H9 (cell line): Measurements from ENCODE around the gene DNM2. TPM values are rescaled to one million over a fixed set of nuclear protein-coding genes. Genes with fewer than 3 reads are reported as not detected.

Experiments
- DNase-seq: peaks from one replicate; pipeline ENCODE4 v3.0.0-alpha.2; 2017
- H2AFZ ChIP-seq: one replicate; pipeline ENCODE4 v1.6.1; 2013; ENCODE audit warnings: mild to moderate bottlenecking, low read length, control low read depth, moderate library complexity
- H2AK5ac ChIP-seq: 2 replicates; pipeline ENCODE4 v1.6.1; 2013; ENCODE audit warnings: low read length, control low read depth, mixed read lengths; ENCODE audit not compliant: insufficient read length
- H2BK120ac ChIP-seq: one replicate; pipeline ENCODE4 v1.6.1; 2013; ENCODE audit warnings: low read depth, mild to moderate bottlenecking, low read length, control low read depth, inconsistent platforms; ENCODE audit not compliant: poor library complexity, severe bottlenecking
- H2BK12ac ChIP-seq: 2 replicates; pipeline ENCODE4 v1.6.1; 2013; ENCODE audit warnings: low read length, control low read depth, mixed read lengths, low read depth; ENCODE audit not compliant: insufficient read length
- H2BK15ac ChIP-seq: 2 replicates; pipeline ENCODE4 v1.6.1; 2013; ENCODE audit warnings: low read depth, low read length, control low read depth
- H2BK20ac ChIP-seq: one replicate; pipeline ENCODE4 v1.6.1; 2013; ENCODE audit warnings: low read depth, mild to moderate bottlenecking, low read length, control low read depth, inconsistent platforms; ENCODE audit not compliant: poor library complexity, severe bottlenecking
- H2BK5ac ChIP-seq: 2 replicates; pipeline ENCODE4 v1.6.1; 2013; ENCODE audit warnings: low read length, control low read depth, mixed read lengths; ENCODE audit not compliant: insufficient read length
- H3K14ac ChIP-seq: 2 replicates; pipeline ENCODE4 v1.6.1; 2013; ENCODE audit warnings: low read length, control low read depth; ENCODE audit not compliant: insufficient read depth
- H3K18ac ChIP-seq: 2 replicates; pipeline ENCODE4 v1.6.1; 2013; ENCODE audit warnings: low read depth, mild to moderate bottlenecking, mixed read lengths, low read length, control low read depth; ENCODE audit not compliant: insufficient read length
- H3K23ac ChIP-seq: 2 replicates; pipeline ENCODE4 v1.6.1; 2013; ENCODE audit warnings: low read length, control low read depth, mixed read lengths, low read depth; ENCODE audit not compliant: insufficient read length
- H3K23me2 ChIP-seq: 2 replicates; pipeline ENCODE4 v1.6.1; 2013; ENCODE audit warnings: low read depth, mild to moderate bottlenecking, mixed read lengths, low read length, control low read depth; ENCODE audit not compliant: insufficient read length, poor library complexity, severe bottlenecking
- H3K27ac ChIP-seq: 2 replicates; pipeline ENCODE4 v1.5.1; 2013; ENCODE audit warnings: low read length, control low read depth, mixed read lengths, low read depth; ENCODE audit not compliant: insufficient read length
- H3K27me3 ChIP-seq: 2 replicates; pipeline ENCODE4 v1.6.1; 2013; ENCODE audit warnings: low read length, control low read depth, inconsistent platforms; ENCODE audit not compliant: insufficient read depth
- H3K4ac ChIP-seq: 2 replicates; pipeline ENCODE4 v1.6.1; 2013; ENCODE audit warnings: low read depth, mild to moderate bottlenecking, control low read depth, inconsistent platforms, low read length, moderate library complexity
- H3K4me1 ChIP-seq: 2 replicates; pipeline ENCODE4 v1.6.1; 2013; ENCODE audit warnings: low read length, control low read depth, inconsistent platforms; ENCODE audit not compliant: insufficient read depth
- H3K4me2 ChIP-seq: 2 replicates; pipeline ENCODE4 v1.6.1; 2013; ENCODE audit warnings: low read length, control low read depth, mixed read lengths; ENCODE audit not compliant: insufficient read length, insufficient read depth
- H3K56ac ChIP-seq: 2 replicates; pipeline ENCODE4 v1.6.1; 2013; ENCODE audit warnings: low read depth, mild to moderate bottlenecking, mixed read lengths, low read length, control low read depth; ENCODE audit not compliant: insufficient read length
- H3K79me1 ChIP-seq: 2 replicates; pipeline ENCODE4 v1.6.1; 2013; ENCODE audit warnings: low read depth, mild to moderate bottlenecking, moderate library complexity, low read length, control low read depth, inconsistent platforms; ENCODE audit not compliant: insufficient read depth, poor library complexity, severe bottlenecking
- H3K79me2 ChIP-seq: 2 replicates; pipeline ENCODE4 v1.6.1; 2013; ENCODE audit warnings: low read length, control low read depth, inconsistent platforms; ENCODE audit not compliant: insufficient read depth
- H3K9ac ChIP-seq: 2 replicates; pipeline ENCODE4 v1.6.1; 2013; ENCODE audit warnings: low read length, control low read depth, mixed read lengths; ENCODE audit not compliant: insufficient read length; ENCODE audit errors: extremely low read depth
- H3K9me3 ChIP-seq: one replicate; pipeline ENCODE4 v1.6.1; 2013; ENCODE audit warnings: low read depth, low read length, inconsistent platforms; ENCODE audit not compliant: control insufficient read depth
- H3T11ph ChIP-seq: one replicate; pipeline ENCODE4 v1.6.1; 2013; ENCODE audit warnings: mild to moderate bottlenecking, low read length, control low read depth, inconsistent platforms
- H4K20me1 ChIP-seq: one replicate; pipeline ENCODE4 v1.6.1; 2013; ENCODE audit not compliant: control insufficient read depth, insufficient read length, insufficient read depth
- H4K5ac ChIP-seq: 2 replicates; pipeline ENCODE4 v1.6.1; 2013; ENCODE audit warnings: low read depth, mild to moderate bottlenecking, mixed read lengths, low read length, control low read depth; ENCODE audit not compliant: insufficient read length
- H4K8ac ChIP-seq: replicated peaks from 2 replicates; pipeline ENCODE4 v1.6.1; 2013; ENCODE audit warnings: low read length, control low read depth, mixed read lengths, low read depth; ENCODE audit not compliant: insufficient read length
- H4K91ac ChIP-seq: 2 replicates; pipeline ENCODE4 v1.6.1; 2013; ENCODE audit warnings: low read depth, mild to moderate bottlenecking, moderate library complexity, mixed read lengths, low read length, control low read depth; ENCODE audit not compliant: insufficient read length
- H3K27ac Mint-ChIP-seq, 3 experiments: 2 replicates in 2 of 3; 3 replicates in 1 of 3; pipeline ENCODE4 v1.8.0; 2020 to 2021; ENCODE audit warnings: mixed read lengths in 3 of 3, mild to moderate bottlenecking in 1 of 3, moderate library complexity in 1 of 3
- H3K27me3 Mint-ChIP-seq: 2 replicates; pipeline ENCODE4 v1.8.0; 2021; ENCODE audit warnings: low read depth, mild to moderate bottlenecking, moderate library complexity, mixed read lengths
- H3K36me3 Mint-ChIP-seq, 3 experiments: 2 replicates in 2 of 3; 3 replicates in 1 of 3; pipeline ENCODE4 v1.8.0; 2020 to 2021; ENCODE audit warnings: low read depth in 3 of 3, mixed read lengths in 3 of 3; ENCODE audit not compliant: insufficient read depth in 1 of 3
- H3K4me1 Mint-ChIP-seq, 2 experiments: 2 replicates each; pipeline ENCODE4 v1.8.0; 2020; ENCODE audit warnings: mixed read lengths in 2 of 2
- H3K4me3 Mint-ChIP-seq, 2 experiments: 2 replicates in 1 of 2; 3 replicates in 1 of 2; pipeline ENCODE4 v1.8.0; 2020 to 2021; ENCODE audit warnings: mild to moderate bottlenecking in 2 of 2, mixed read lengths in 2 of 2, moderate library complexity in 1 of 2
- H3K9me3 Mint-ChIP-seq, 2 experiments: 2 replicates in 1 of 2; 3 replicates in 1 of 2; pipeline ENCODE4 v1.8.0; 2020; ENCODE audit warnings: mild to moderate bottlenecking in 2 of 2, mixed read lengths in 2 of 2, moderate library complexity in 1 of 2
- CTCF ChIP-seq: fragments of 200-600 bp; sonication (generic); conservative IDR thresholded peaks from 3 replicates; pipeline ENCODE4 v1.8.0; 2021; ENCODE audit warnings: antibody characterized with exemption, mild to moderate bottlenecking
- WGBS: extraction: QIAGEN DNeasy Blood & Tissue Kit; methylation state at CpG from one replicate; pipeline ENCODE4 v1.1.7; 2013; ENCODE audit warnings: missing lambda C conversion rate, low lambda C conversion rate, mixed read lengths; ENCODE audit not compliant: insufficient read length; ENCODE audit errors: extremely low coverage; 5-methylcytosine and 5-hydroxymethylcytosine counted together
- total RNA-seq: library from RNA; stranded (reverse); gene quantifications from 2 replicates; pipeline ENCODE4 v1.2.1, GENCODE V29; 2021

Gene DNM2
- total RNA-seq, 1 experiment from 2014 or later, result 152 TPM

- no peak overlapping the region for H2BK5ac ChIP-seq
- H3K36me3 Mint-ChIP-seq, result peaks cover 14 to 68% (median 53%) of the 10 kb centered on the region in 3 experiments; a peak in 6 of 7 replicates
- WGBS, result no CpG with 5 or more reads among the region's 6 CpGs
- peaks cover 7 to 9% of the 10 kb centered on the region in 2 experiments for H3K4me1 Mint-ChIP-seq
- H2BK12ac ChIP-seq, result no peak overlapping the region
- no peak overlapping the region for H4K91ac ChIP-seq
- H3K79me2 ChIP-seq, result no peaks in the 10 kb centered on the region
- H2BK20ac ChIP-seq, result no peak overlapping the region
- no peaks in the 10 kb centered on the region for H3K4me1 ChIP-seq
- H3K4me3 Mint-ChIP-seq, result no peak overlapping the region
- H2AFZ ChIP-seq, result no peak overlapping the region
- no peak overlapping the region for H2AK5ac ChIP-seq
- H3K23ac ChIP-seq, result no peak overlapping the region
- H3K79me1 ChIP-seq, result no peaks in the 10 kb centered on the region
- no peak for TF ChIP-seq CTCF
- no peak overlapping the region for H3K18ac ChIP-seq
- no peak overlapping the region for H3K9ac ChIP-seq
- no peak overlapping the region for H3T11ph ChIP-seq
- DNase-seq, result no peak
- no peak overlapping the region for H3K4me2 ChIP-seq
- no peak overlapping the region for H3K14ac ChIP-seq
- no peaks in the 10 kb centered on the region for H4K20me1 ChIP-seq
- no peak overlapping the region for H2BK15ac ChIP-seq
- no peaks in the 10 kb centered on the region for H3K23me2 ChIP-seq
- no peaks in the 10 kb centered on the region for H3K9me3 ChIP-seq
- no peak overlapping the region for H3K27ac Mint-ChIP-seq
- H4K5ac ChIP-seq, result no peak overlapping the region
- H4K8ac ChIP-seq, result no peak overlapping the region
- no peaks in the 10 kb centered on the region for H3K27me3 ChIP-seq
- no peak overlapping the region for H2BK120ac ChIP-seq
- H3K4ac ChIP-seq, result no peak overlapping the region
- no peak overlapping the region for H3K27ac ChIP-seq
- H3K9me3 Mint-ChIP-seq, result no peaks in the 10 kb centered on the region
- no peaks in the 10 kb centered on the region for H3K27me3 Mint-ChIP-seq
- no peak overlapping the region for H3K56ac ChIP-seq
Measured at GRCh38 chr19:10774893-10775292, 57.0 kb downstream of the DNM2 start.
